BLaER1 (cell line): Measurements from ENCODE around the gene TMEM97.
A peak's percentile ranks its signal among the peaks of the same experiment; 100 is the strongest.

ENCODE experiments used
- H3K27ac ChIP-seq: shearing (Covaris generic); formaldehyde crosslinking; 2 replicates; pipeline ENCODE4 v1.8.1; 2022
- H3K27me3 ChIP-seq: shearing (Covaris generic); formaldehyde crosslinking; 2 replicates; pipeline ENCODE4 v1.8.1; 2022
- H3K36me3 ChIP-seq: shearing (Covaris generic); formaldehyde crosslinking; 2 replicates; pipeline ENCODE4 v1.8.1; 2022
- H3K4me1 ChIP-seq: shearing (Covaris generic); formaldehyde crosslinking; 2 replicates; pipeline ENCODE4 v1.8.1; 2022
- H3K4me2 ChIP-seq: shearing (Covaris generic); formaldehyde crosslinking; 2 replicates; pipeline ENCODE4 v1.8.1; 2022
- H3K4me3 ChIP-seq: shearing (Covaris generic); formaldehyde crosslinking; 2 replicates; pipeline ENCODE4 v1.8.1; 2022
- H3K9ac ChIP-seq: shearing (Covaris generic); formaldehyde crosslinking; 2 replicates; pipeline ENCODE4 v1.8.1; 2022
- H3K9me3 ChIP-seq: shearing (Covaris generic); formaldehyde crosslinking; 2 replicates; pipeline ENCODE4 v1.8.1; 2022
- H4K20me1 ChIP-seq: shearing (Covaris generic); formaldehyde crosslinking; 2 replicates; pipeline ENCODE4 v1.8.1; 2022
- Cebpa-rat ChIP-seq: shearing (Covaris generic); IDR thresholded peaks from 2 replicates; pipeline ENCODE4 v1.8.1; 2022

TMEM97 gene

DNA sequence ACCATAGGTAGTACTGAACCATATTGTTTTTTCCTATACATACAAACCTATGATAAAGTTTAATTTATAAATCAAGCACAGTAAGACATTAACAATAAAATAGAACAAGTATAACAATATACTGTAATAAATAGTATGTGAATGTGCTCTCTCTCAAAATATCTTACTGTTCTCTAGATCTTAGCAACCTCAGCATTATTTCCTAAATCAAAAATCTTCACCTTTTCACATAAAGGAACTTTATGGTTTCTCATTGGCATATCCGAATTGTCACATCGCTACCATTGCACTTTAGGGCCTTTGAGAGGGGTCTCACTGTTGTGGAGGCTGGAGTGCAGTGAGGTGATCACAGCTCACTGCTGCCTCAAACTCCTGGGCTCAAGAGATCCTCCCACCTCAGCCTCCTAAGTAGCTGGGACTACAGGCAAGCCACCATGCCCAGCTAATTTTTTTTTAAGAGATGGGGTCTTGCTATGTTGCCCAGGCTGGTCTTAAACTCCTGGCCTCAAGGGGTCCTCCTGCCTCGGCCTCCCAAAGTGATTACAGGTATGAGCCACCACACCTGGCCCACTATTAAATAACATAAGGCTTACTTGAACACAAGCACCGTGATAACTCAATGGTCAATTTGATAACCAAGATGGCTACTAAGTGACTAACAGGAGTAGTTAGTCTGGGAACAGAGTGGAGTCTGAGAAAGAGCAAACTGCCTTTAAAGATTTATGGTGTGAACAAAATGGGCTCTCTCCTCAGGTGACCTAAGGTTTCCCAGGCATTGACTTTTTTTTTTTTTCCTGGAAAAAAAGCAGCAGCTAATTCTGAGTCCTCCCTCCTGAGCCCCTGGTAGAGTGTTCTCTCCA, 2.9 kb upstream of the TMEM97 start:
- no peak overlapping the region for H3K9ac ChIP-seq
- peaks cover 9% of the 10 kb centered on the region for H4K20me1 ChIP-seq
- H3K27ac ChIP-seq, result no peak overlapping the region
- no peak overlapping the region for H3K4me2 ChIP-seq
- no peak for TF ChIP-seq Cebpa-rat
- H3K27me3 ChIP-seq, result no peaks in the 10 kb centered on the region
- H3K36me3 ChIP-seq, result peaks cover under 1% of the 10 kb centered on the region; the same call in 1 of the 2 replicates
- no peaks in the 10 kb centered on the region for H3K9me3 ChIP-seq
- no peak overlapping the region for H3K4me3 ChIP-seq
- H3K4me1 ChIP-seq, result peaks cover 27% of the 10 kb centered on the region

DNA sequence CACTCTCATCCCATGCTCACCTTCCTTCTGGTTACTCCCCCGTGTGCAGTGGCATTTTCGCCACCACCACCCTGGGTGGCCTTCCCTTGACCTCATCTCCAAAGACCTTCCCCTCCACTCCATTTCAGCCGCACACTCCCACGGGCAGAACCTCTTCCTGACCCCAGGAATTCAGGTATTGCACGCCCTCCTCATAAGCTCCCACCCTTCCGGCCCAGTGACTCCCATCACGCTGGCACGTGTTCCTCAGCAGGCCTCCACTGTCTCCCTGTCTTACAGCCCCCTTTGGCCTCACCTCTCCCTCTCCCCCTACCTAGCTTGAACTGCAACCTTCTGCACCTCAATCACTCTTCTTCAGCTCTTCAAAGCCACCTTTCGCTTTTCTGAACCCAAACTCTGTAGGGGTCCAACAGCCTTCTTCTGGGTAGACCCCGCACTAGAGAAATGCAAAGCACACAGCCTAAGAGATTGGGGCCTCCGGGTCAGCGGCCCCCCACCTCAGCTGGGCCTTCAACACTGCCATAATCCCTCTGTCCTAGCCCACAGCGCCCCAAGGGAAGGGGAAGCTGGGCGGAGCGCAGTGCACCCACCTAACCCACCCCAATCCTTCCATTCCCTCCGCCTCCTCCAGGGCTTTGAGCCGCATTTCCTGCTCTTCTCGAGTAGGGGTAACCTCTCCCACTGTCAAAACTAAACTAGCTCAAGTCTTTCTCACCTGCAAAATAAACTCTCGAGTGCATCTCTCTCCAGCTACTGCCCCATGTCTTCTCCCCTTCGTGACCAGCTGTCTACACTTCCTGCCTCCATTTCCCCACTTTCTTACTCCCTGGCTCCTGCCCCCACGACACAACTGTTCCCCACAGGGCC, 1.7 kb upstream of the TMEM97 start:
- Histone ChIP-seq H4K20me1 (peaks cover 21% of the 10 kb centered on the region), H3K4me3 (0 out of 2 replicates have a peak overlapping the region, but pooled peaks have one; percentile 79), H3K4me2 (peak overlapping the region; percentile 88), H3K27ac (no peak overlapping the region), H3K9ac (no peak overlapping the region), H3K9me3 (no peaks in the 10 kb centered on the region), H3K27me3 (no peaks in the 10 kb centered on the region), H3K4me1 (peaks cover 40% of the 10 kb centered on the region), H3K36me3 (peaks cover 9% of the 10 kb centered on the region; the same call in 1 of the 2 replicates)
- no peak for TF ChIP-seq Cebpa-rat

DNA sequence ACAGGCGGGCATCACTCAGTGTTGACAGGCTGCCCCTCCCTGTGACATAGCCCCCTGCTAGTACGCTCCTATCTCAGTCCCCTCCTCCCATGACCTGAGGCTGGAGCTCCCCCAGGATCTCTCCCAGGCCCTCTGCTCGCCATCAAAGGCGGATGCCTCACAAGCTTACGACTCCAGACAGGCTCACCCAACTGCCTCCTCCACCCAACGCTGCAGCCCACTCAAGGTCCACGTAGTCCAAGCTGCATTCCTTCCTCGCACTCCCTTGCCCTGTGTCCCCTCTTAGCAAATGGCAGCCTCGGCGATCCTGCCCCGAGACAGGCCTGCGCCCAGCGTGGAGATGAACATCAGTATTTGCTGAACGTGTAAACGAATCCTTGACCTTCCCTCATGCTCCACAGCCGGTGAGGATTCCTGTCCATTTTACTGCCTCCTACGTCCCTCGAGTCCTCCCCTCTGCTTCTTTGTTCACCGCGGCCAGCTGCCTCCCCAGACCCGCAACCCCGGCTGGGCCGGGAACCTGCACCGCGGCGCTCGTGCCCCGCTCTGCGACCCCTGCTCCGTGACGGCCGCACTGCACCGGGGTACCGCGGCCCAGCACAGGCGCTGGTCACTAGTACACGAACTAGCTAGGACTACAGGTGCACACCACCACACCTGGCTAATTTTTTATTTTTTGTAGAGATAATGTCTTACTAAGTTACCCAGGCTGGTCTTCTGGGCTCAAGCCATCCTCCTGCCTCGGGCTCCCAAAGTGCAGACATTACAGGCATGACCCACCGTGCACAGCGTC, 838 bp upstream of the TMEM97 start:
- no peak for TF ChIP-seq Cebpa-rat
- Histone ChIP-seq H3K4me3 (peak overlapping the region; percentile 79), H3K27ac (peak overlapping the region; percentile 72), H3K4me1 (peaks cover 42% of the 10 kb centered on the region), H3K9me3 (no peaks in the 10 kb centered on the region), H3K4me2 (peak overlapping the region; percentile 88), H4K20me1 (peaks cover 30% of the 10 kb centered on the region), H3K36me3 (peaks cover 12% of the 10 kb centered on the region; the same call in 1 of the 2 replicates), H3K27me3 (no peaks in the 10 kb centered on the region), H3K9ac (peak overlapping the region; percentile 80)

DNA sequence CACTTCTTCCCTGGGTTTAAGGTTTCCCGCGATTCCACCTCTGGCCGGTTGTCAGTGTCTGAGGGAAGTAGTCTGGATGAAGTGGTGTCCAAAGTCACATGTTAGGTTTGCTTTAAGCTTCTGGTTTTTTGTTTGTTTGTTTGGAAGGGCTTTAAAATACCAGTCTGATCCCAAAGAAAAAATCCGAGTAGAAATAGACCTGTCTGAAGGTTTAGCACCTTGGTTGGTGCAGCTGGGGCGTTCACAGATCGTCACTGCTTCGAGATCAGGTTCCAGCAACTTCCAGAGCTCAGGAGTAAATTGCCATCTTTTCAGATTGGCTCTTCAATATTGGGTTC, 567 bp downstream of the TMEM97 start:
- Histone ChIP-seq H3K9me3 (no peaks in the 10 kb centered on the region), H3K36me3 (peaks cover 12% of the 10 kb centered on the region; the same call in 1 of the 2 replicates), H3K4me1 (peaks cover 45% of the 10 kb centered on the region), H4K20me1 (peaks cover 44% of the 10 kb centered on the region), H3K27me3 (no peaks in the 10 kb centered on the region), H3K4me3 (peak overlapping the region; percentile 79), H3K4me2 (peak overlapping the region; percentile 88), H3K27ac (peak overlapping the region; percentile 90), H3K9ac (peak overlapping the region; percentile 92)
- TF ChIP-seq Cebpa-rat, result no peak

DNA sequence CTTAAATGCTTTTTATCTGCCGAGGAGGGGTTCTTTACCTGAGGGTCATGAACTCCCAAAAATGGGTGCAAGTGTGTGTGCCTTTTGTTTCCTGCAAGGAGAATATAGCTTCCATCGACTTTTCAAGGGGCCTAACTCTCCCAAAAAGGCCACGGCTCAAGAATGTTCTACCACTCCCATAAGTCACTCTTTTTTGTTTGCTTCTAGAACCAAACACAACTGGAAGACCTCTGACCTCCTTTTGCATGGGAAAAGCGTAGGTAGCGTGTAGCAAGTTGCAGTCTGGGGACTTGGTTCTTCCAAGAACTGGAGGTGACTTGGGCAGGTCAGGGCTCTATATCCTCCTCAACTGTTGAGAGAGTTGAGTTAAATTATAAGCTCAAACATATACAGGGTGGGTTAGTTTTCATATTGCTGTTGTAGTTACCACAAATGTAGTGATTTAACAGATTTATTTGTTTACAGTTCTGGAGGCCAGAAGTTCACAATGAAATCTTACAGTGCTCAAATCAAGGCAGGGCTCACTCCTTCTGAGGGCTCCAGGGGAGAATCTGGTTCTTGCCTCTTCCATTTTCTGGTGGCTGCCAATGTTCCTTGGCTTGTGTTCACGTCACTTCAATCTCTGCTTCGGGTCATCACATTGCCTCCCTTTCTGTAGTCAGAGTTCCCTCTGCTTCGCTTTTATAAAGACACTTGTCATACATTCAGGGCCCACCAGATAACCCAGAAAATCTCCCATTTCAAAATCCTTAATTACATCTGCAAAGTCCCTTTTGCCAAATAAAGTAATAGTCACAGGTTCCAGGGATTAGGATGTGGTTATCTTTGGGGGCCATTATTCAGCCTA, 1.4 kb downstream of the TMEM97 start:
- peak overlapping the region; percentile 88 for H3K4me2 ChIP-seq
- H3K9me3 ChIP-seq, result no peaks in the 10 kb centered on the region
- no peak for TF ChIP-seq Cebpa-rat
- peaks cover 53% of the 10 kb centered on the region for H4K20me1 ChIP-seq
- peaks cover 18% of the 10 kb centered on the region for H3K36me3 ChIP-seq
- H3K27ac ChIP-seq, result peak overlapping the region; percentile 90; the same call in 1 of the 2 replicates
- no peaks in the 10 kb centered on the region for H3K27me3 ChIP-seq
- H3K4me1 ChIP-seq, result peaks cover 47% of the 10 kb centered on the region
- peak overlapping the region; percentile 79 for H3K4me3 ChIP-seq
- peak overlapping the region; percentile 92 for H3K9ac ChIP-seq

DNA sequence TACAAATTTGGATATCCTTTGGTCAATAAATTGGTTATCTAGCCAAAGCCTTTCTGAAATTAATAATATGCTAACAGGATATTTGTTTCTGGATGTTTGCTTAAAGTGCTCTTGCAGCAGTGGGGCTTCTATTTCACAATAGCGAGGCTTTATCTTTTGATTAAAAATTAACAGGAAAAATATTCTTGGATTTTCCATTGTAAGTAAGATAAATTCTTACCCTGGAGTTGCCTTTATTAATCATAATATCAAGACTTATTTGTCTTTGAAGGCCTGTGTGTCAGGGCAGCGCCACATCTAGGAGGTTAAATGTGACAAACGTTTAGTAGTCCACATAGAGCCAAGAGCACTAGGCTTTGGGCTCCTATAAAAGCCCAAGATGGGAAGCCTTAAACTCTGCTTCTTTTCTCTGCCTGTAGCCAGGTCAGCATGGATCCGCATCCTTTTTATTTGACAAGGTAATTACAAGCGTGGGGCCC, 5.3 kb downstream of the TMEM97 start:
- Histone ChIP-seq H3K4me3 (no peak overlapping the region), H4K20me1 (peaks cover 87% of the 10 kb centered on the region), H3K27me3 (no peaks in the 10 kb centered on the region), H3K27ac (no peak overlapping the region), H3K36me3 (peaks cover 57% of the 10 kb centered on the region), H3K9me3 (no peaks in the 10 kb centered on the region), H3K4me1 (peaks cover 34% of the 10 kb centered on the region), H3K9ac (no peak overlapping the region), H3K4me2 (no peak overlapping the region)
- no peak for TF ChIP-seq Cebpa-rat

DNA sequence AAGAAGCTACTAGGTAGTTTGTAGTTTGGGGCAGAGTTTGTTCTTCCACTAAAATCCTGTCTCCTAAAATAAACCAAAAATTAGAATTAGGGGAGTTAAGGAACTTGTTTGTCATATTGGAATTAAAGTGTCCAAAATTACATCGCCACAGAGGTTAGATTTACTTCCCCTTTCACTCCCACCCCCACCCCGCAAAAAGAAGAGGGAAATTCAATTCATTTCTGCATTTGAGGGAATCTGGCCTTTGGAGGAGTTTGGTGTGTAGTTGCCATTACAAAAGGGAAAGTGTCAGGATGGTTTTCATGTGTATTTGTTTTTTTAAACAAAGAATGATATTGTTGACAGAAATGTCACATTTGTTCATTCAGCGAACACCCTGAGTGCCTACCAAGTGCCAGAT, 5.8 kb downstream of the TMEM97 start:
- peaks cover 33% of the 10 kb centered on the region for H3K4me1 ChIP-seq
- H3K4me3 ChIP-seq, result no peak overlapping the region
- no peak overlapping the region for H3K9ac ChIP-seq
- no peaks in the 10 kb centered on the region for H3K9me3 ChIP-seq
- peaks cover 90% of the 10 kb centered on the region for H4K20me1 ChIP-seq
- H3K27me3 ChIP-seq, result no peaks in the 10 kb centered on the region
- H3K4me2 ChIP-seq, result no peak overlapping the region
- TF ChIP-seq Cebpa-rat, result no peak
- H3K27ac ChIP-seq, result no peak overlapping the region
- H3K36me3 ChIP-seq, result peaks cover 62% of the 10 kb centered on the region

DNA sequence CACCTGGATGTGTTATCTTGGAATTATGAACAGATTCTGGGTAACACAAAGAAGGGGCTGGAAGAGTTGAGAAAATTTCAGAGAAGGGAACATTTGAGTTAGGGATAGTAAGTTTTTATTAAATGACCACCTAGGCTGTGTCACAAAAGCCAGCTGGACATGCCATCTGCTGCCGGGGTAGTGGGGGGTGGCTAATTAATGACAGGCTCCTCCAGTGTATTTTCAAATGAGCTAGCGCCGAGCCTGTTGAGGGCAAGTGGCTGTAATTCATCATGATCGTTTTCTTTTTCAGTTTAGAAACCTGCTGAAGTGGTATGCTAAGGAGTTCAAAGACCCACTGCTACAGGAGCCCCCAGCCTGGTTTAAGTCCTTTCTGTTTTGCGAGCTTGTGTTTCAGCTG, 6.2 kb downstream of the TMEM97 start:
- Histone ChIP-seq H3K27ac (no peak overlapping the region), H3K9ac (no peak overlapping the region), H3K36me3 (peaks cover 65% of the 10 kb centered on the region), H3K9me3 (no peaks in the 10 kb centered on the region), H3K4me3 (no peak overlapping the region), H3K27me3 (no peaks in the 10 kb centered on the region), H3K4me2 (no peak overlapping the region), H3K4me1 (peaks cover 28% of the 10 kb centered on the region), H4K20me1 (peaks cover 89% of the 10 kb centered on the region)
- no peak for TF ChIP-seq Cebpa-rat
